Measurements from ENCODE around the gene UTS2B. TPM values are rescaled to one million over a fixed set of nuclear protein-coding genes. Genes with fewer than 3 reads are reported as not detected.

UTS2B gene
- total and polyA plus RNA-seq, 4 donors, result 0.10 to 0.76 TPM; not detected in 2

GRCh38 chr3:191239407-191240031 is 90.8 kb downstream of the UTS2B start:
- DNase-seq (ENCODE audit: low spot score), result no peak
- Histone ChIP-seq H3K4me3 (ENCODE audit: low read depth in 1 of 3, low read length in 3 of 3) (no peak overlapping the region), H3K36me3 (ENCODE audit: control insufficient read depth in 4 of 4, insufficient read depth in 3 of 4, low read depth in 1 of 4, low read length in 3 of 4) (no peaks in the 10 kb centered on the region), H3K9me3 (ENCODE audit: control insufficient read depth in 4 of 4, low read length in 3 of 4) (no peaks in the 10 kb centered on the region), H3K4me1 (ENCODE audit: control insufficient read depth in 4 of 4, insufficient read depth in 4 of 4, low read length in 3 of 4) (no peaks in the 10 kb centered on the region), H3K27me3 (ENCODE audit: control insufficient read depth in 4 of 4, insufficient read depth in 4 of 4, low read length in 3 of 4) (no peaks in the 10 kb centered on the region), H3K9ac (ENCODE audit: low read depth in 1 of 2, low read length in 2 of 2) (no peak overlapping the region), H3K27ac (ENCODE audit: low read depth in 1 of 2, low read length in 2 of 2) (no peak overlapping the region)
- WGBS, result 38% methylated on average over 1 of the region's 1 CpG
- TF ChIP-seq HNF4G (IDR thresholded peaks at IDR 0.05), result no peak
- TF ChIP-seq RXRA (IDR thresholded peaks at IDR 0.05), result no peak
- TF ChIP-seq REST (IDR thresholded peaks at IDR 0.05), result no peak

DNA sequence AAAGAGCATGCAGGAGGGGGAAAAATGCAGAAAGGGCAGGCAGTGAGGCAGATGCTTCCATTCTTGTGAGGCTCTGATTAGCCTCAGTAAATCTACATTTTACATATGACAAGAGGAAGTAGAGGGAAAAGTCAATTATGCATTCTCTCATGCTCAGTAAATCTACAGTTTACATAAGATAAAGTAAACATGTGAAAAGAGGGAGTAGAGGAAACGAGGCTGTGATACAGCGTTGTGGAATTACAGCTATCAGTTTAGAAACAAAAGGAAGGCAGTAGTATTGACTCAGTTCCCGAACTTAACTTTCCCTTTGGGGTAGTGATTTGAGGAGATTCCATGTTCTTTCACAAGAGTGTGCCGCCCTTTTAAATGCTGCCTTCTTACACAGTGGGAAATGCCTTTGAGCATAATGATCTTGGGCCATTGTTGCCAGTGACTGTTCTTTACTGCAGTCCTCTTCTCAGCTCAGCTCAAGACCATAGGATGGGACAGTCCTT is 92.0 kb downstream of the UTS2B start:
- no peaks in the 10 kb centered on the region for H3K36me3 ChIP-seq (ENCODE audit: control insufficient read depth in 4 of 4, insufficient read depth in 3 of 4, low read depth in 1 of 4, low read length in 3 of 4)
- no peaks in the 10 kb centered on the region for H3K4me1 ChIP-seq (ENCODE audit: control insufficient read depth in 4 of 4, insufficient read depth in 4 of 4, low read length in 3 of 4)
- H3K27ac ChIP-seq (ENCODE audit: low read depth in 1 of 2, low read length in 2 of 2), result no peak overlapping the region
- H3K9me3 ChIP-seq (ENCODE audit: control insufficient read depth in 4 of 4, low read length in 3 of 4), result no peaks in the 10 kb centered on the region
- no peaks in the 10 kb centered on the region for H3K27me3 ChIP-seq (ENCODE audit: control insufficient read depth in 4 of 4, insufficient read depth in 4 of 4, low read length in 3 of 4)
- TF ChIP-seq TAF1 (conservative IDR thresholded peaks at IDR 0.05) (no peak), JUND (IDR thresholded peaks at IDR 0.05) (no peak), HNF4G (IDR thresholded peaks at IDR 0.05) (no peak), EGR1 (IDR thresholded peaks at IDR 0.05; ENCODE audit: low read depth in 2 of 2) (no peak)
- no peak overlapping the region for H3K4me3 ChIP-seq (ENCODE audit: low read depth in 1 of 3, low read length in 3 of 3)
- no peak for DNase-seq (ENCODE audit: low spot score)
- H3K9ac ChIP-seq (ENCODE audit: low read depth in 1 of 2, low read length in 2 of 2), result no peak overlapping the region
- WGBS, result 58% methylated on average over 4 of the region's 4 CpGs

GRCh38 chr3:191237047-191237882 is 93.1 kb downstream of the UTS2B start:
- no peak for TF ChIP-seq FOXA2 (IDR thresholded peaks at IDR 0.05)
- TF ChIP-seq YY1 (IDR thresholded peaks at IDR 0.05), result no peak
- TF ChIP-seq, protein P1, sequence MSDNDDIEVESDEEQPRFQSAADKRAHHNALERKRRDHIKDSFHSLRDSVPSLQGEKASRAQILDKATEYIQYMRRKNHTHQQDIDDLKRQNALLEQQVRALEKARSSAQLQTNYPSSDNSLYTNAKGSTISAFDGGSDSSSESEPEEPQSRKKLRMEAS (IDR thresholded peaks at IDR 0.05), result no peak
- no peak for TF ChIP-seq REST (IDR thresholded peaks at IDR 0.05)
- TF ChIP-seq RAD21 (IDR thresholded peaks at IDR 0.05), result no peak
- no peak for TF ChIP-seq TAF1 (conservative IDR thresholded peaks at IDR 0.05)
- no peak for TF ChIP-seq HNF4G (IDR thresholded peaks at IDR 0.05)
- TF ChIP-seq JUND (IDR thresholded peaks at IDR 0.05), result no peak
- no peak for TF ChIP-seq CTCF (IDR thresholded peaks at IDR 0.05; ENCODE audit: low read depth, low read length, missing input control)
- no peak for TF ChIP-seq HNF4A (conservative IDR thresholded peaks at IDR 0.05)
- Histone ChIP-seq H3K9me3 (ENCODE audit: control insufficient read depth in 4 of 4, low read length in 3 of 4) (no peaks in the 10 kb centered on the region), H3K27ac (ENCODE audit: low read depth in 1 of 2, low read length in 2 of 2) (no peak overlapping the region), H3K27me3 (ENCODE audit: control insufficient read depth in 4 of 4, insufficient read depth in 4 of 4, low read length in 3 of 4) (no peaks in the 10 kb centered on the region), H3K4me3 (ENCODE audit: low read depth in 1 of 3, low read length in 3 of 3) (no peak overlapping the region), H3K9ac (ENCODE audit: low read depth in 1 of 2, low read length in 2 of 2) (no peak overlapping the region), H3K4me1 (ENCODE audit: control insufficient read depth in 4 of 4, insufficient read depth in 4 of 4, low read length in 3 of 4) (no peaks in the 10 kb centered on the region), H3K36me3 (ENCODE audit: control insufficient read depth in 4 of 4, insufficient read depth in 3 of 4, low read depth in 1 of 4, low read length in 3 of 4) (no peaks in the 10 kb centered on the region)
- WGBS, result 93% methylated on average over 5 of the region's 5 CpGs
- DNase-seq (ENCODE audit: low spot score), result no peak

All from liver (tissue), 9 donors.